ENCODE results near the gene PLAGL1. TPM values are rescaled to one million over a fixed set of nuclear protein-coding genes. Genes with fewer than 3 reads are reported as not detected.

Gene PLAGL1
- total and polyA plus RNA-seq, 2 of the 8 experiments (the other 6 are each of a cell fraction or from before 2014, with no cell fraction given) = 0.94 to 1.1 TPM

DNA sequence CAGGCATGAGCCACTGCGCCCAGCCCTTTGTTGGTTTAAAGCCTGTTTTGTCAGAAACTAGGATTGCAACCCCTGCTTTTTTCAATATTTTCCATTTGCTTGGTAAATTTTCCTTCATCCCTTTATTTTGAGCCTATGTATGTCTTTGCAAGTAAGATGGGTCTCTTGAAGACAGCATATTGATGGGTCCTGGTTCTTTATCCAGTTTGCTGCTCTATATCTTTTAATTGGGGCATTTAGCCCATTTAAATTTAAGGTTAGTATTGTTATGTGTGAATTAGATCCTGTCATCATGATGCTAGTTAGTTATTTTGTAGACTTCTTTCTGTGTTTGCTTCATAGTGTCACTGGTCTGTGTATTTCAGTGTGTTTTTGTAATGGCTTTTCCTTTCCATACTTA, 97.0 kb downstream of the PLAGL1 start:
- CTCF ChIA-PET (ENCODE audit: partially characterized antibody) = interaction anchor here (0.7 kb wide), 1 partner anchor 335 kb away, joined by 3 read pairs; no protein-coding TSS in a partner anchor
- WGBS, 2 experiments (ENCODE audit: extremely low coverage in 1 of 2, insufficient coverage in 1 of 2, insufficient read length in 1 of 2, insufficient replicate concordance in 2 of 2, low coverage in 1 of 2, low lambda C conversion rate in 2 of 2, missing lambda C conversion rate in 1 of 2) = 89% methylated on average over 1 of the region's 1 CpG; no CpG with 5 or more reads in 1 of the 2 experiments
- no peak overlapping the region for H2BK15ac ChIP-seq (ENCODE audit: low read length)

More for the DNA sequence above, 97.0 kb downstream of the PLAGL1 start:
- Histone ChIP-seq H3K36me3 (ENCODE audit: control insufficient read depth in 2 of 4, insufficient read depth in 4 of 4, low read length in 3 of 4) (no peaks in the 10 kb centered on the region; a peak in 1 of 8 replicates), H4K20me1 (replicated peaks in 1 of 2; ENCODE audit: control insufficient read depth in 1 of 2, insufficient read depth in 2 of 2, low read length in 2 of 2) (no peaks in the 10 kb centered on the region), H3K4me3 (ENCODE audit: extremely low read depth in 1 of 4, insufficient read depth in 2 of 4, low read depth in 3 of 4, low read length in 4 of 4) (no peak overlapping the region), H2BK12ac (ENCODE audit: low read depth, low read length) (no peak overlapping the region), H2BK5ac (ENCODE audit: low read depth, low read length) (no peak overlapping the region), H2AFZ (ENCODE audit: low read length) (no peak overlapping the region), H3K4me2 (ENCODE audit: insufficient read depth in 1 of 2, low read depth in 2 of 2, low read length in 2 of 2) (no peak overlapping the region), H3K18ac (ENCODE audit: extremely low read depth, low read length) (no peak overlapping the region), H3K27ac (ENCODE audit: low read depth, low read length) (no peak overlapping the region), H3K79me2 (ENCODE audit: control insufficient read depth in 1 of 2, insufficient read depth in 2 of 2, low read length in 2 of 2) (no peaks in the 10 kb centered on the region), H3K9ac (replicated peaks in 1 of 4; ENCODE audit: extremely low read depth in 1 of 4, low read depth in 3 of 4, low read length in 3 of 4) (no peak overlapping the region), H4K91ac (replicated peaks; ENCODE audit: insufficient read length, low read length) (no peak overlapping the region), H3K23ac (ENCODE audit: insufficient read length) (no peak overlapping the region), H4K5ac (ENCODE audit: insufficient read length, low read depth, low read length) (no peak overlapping the region), H3K4me1 (replicated peaks in 1 of 4; ENCODE audit: control insufficient read depth in 3 of 4, insufficient read depth in 4 of 4, low read length in 3 of 4) (no peaks in the 10 kb centered on the region), H2AK5ac (ENCODE audit: low read depth, low read length) (no peak overlapping the region), H3K56ac (replicated peaks; ENCODE audit: insufficient read length, low read depth, low read length) (no peak overlapping the region), H2BK20ac (ENCODE audit: low read length) (no peak overlapping the region), H2BK120ac (replicated peaks; ENCODE audit: low read depth, low read length) (no peak overlapping the region), H3K9me3 (ENCODE audit: insufficient read depth in 2 of 2, low read depth in 1 of 2, low read length in 1 of 2) (no peaks in the 10 kb centered on the region), H3K23me2 (ENCODE audit: low read depth, low read length) (no peaks in the 10 kb centered on the region), H3K14ac (ENCODE audit: insufficient read length) (no peak overlapping the region), H3K27me3 (replicated peaks in 1 of 4; ENCODE audit: control insufficient read depth in 3 of 4, extremely low read depth in 1 of 4, insufficient read depth in 3 of 4, low read length in 3 of 4) (no peaks in the 10 kb centered on the region), H3K4ac (replicated peaks; ENCODE audit: insufficient read length, low read depth, low read length) (no peak overlapping the region), H3K79me1 (ENCODE audit: low read depth, low read length) (no peaks in the 10 kb centered on the region), H4K8ac (ENCODE audit: extremely low read depth, insufficient read depth, low read length) (no peak overlapping the region)
- DNase-seq (ENCODE audit: low read depth in 1 of 2, low spot score in 2 of 2) (no peak), FAIRE-seq (no peak)
- POLR2A ChIA-PET (ENCODE audit: partially characterized antibody) = no interaction called here
- TF ChIP-seq, protein P1, sequence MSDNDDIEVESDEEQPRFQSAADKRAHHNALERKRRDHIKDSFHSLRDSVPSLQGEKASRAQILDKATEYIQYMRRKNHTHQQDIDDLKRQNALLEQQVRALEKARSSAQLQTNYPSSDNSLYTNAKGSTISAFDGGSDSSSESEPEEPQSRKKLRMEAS (IDR thresholded peaks at IDR 0.05) = no peak
- TF ChIP-seq SIN3A (conservative IDR thresholded peaks at IDR 0.05 in 1 of 2, IDR thresholded peaks at IDR 0.05 in 1 of 2; ENCODE audit: low read depth in 1 of 2, low read length in 2 of 2) (no peak), TBP (IDR thresholded peaks at IDR 0.05; ENCODE audit: low read depth, low read length) (no peak), EGR1 (IDR thresholded peaks at IDR 0.05; ENCODE audit: borderline replicate concordance, low read depth, low read length) (no peak), NRF1 (IDR thresholded peaks at IDR 0.05; ENCODE audit: low read depth, low read length) (no peak), NANOG (IDR thresholded peaks at IDR 0.05; ENCODE audit: insufficient read depth, low read depth, low read length, poor library complexity, severe bottlenecking) (no peak), SRF (IDR thresholded peaks at IDR 0.05; ENCODE audit: low read depth, low read length) (no peak), HDAC6 (IDR thresholded peaks at IDR 0.05; ENCODE audit: low read depth, low read length) (no peak), KDM4A (IDR thresholded peaks at IDR 0.05; ENCODE audit: low read depth, low read length, severe bottlenecking) (no peak)
- TF ChIP-seq, protein P2, sequence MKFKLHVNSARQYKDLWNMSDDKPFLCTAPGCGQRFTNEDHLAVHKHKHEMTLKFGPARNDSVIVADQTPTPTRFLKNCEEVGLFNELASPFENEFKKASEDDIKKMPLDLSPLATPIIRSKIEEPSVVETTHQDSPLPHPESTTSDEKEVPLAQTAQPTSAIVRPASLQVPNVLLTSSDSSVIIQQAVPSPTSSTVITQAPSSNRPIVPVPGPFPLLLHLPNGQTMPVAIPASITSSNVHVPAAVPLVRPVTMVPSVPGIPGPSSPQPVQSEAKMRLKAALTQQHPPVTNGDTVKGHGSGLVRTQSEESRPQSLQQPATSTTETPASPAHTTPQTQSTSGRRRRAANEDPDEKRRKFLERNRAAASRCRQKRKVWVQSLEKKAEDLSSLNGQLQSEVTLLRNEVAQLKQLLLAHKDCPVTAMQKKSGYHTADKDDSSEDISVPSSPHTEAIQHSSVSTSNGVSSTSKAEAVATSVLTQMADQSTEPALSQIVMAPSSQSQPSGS (IDR thresholded peaks at IDR 0.05; ENCODE audit: low read length) = no peak
